ENCODE results near the gene KCNG1.

- no peak for TF ChIP-seq POLR2A (IDR thresholded peaks at IDR 0.05)
- TF ChIP-seq CTCF (IDR thresholded peaks at IDR 0.05) = no peak
These were observed 23.6 kb downstream of the KCNG1 start for GRCh38 chr20:50999355-50999754.

All from tibial nerve (tissue), 3 donors.